Thyroid gland (tissue), 4 donors: ENCODE measurements around the gene FGFR4.

Experiments used
- CTCF ChIP-seq, 6 experiments: fragments of 200-600 bp in 3 of 6; fragments of 450-650 bp in 3 of 6; sonication (generic) in 3 of 6; IDR thresholded peaks; one replicate each; pipeline ENCODE4 v1.5.1; 2016 to 2019; ENCODE audit warnings: antibody characterized with exemption in 6 of 6, mild to moderate bottlenecking in 2 of 6, inconsistent platforms in 1 of 6, moderate library complexity in 1 of 6
- POLR2A ChIP-seq, 2 donors: fragments of 450-650 bp; IDR thresholded peaks; one replicate each; pipeline ENCODE4 v1.6.1; 2017; ENCODE audit warnings: antibody characterized with exemption in 2 of 2, mild to moderate bottlenecking in 2 of 2, moderate library complexity in 1 of 2

DNA sequence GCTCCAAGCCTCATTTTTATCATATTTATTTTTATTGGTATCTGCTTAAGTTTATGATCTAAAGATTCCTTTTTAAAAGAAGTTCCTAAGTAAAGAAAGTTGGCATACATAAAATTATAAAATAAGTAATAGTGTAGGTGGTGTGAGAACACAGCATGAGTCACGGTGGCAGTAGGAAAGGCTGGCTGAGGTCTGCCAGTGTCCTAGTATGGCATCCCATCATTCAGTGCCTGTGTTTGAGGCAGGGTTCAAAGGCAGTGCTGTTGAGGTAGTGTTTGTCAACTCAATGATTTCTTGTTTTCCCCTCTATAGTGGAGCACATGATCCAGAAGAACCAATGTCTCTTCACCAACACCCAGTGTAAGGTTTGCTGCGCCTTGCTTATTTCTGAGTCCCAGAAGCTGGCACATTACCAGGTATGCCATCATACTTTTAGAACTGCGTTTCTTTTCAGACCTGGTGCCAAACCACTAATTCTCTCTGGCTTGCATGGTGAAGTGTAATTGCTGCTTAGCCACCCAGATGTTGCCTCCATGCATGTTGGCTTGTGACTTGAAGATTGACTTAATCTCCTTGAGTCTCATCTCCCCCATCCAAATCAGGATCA is 45.8 kb upstream of the FGFR4 start:
- no peak for TF ChIP-seq CTCF (IDR thresholded peaks at IDR 0.05)
- TF ChIP-seq POLR2A (IDR thresholded peaks at IDR 0.05) = no peak
